K562 (cell line): Measurements from ENCODE around the gene PLD5. TPM values are rescaled to one million over a fixed set of nuclear protein-coding genes. Genes with fewer than 3 reads are reported as not detected.

Experiments
- ATAC-seq: fragments of 200-7000 bp; cut with Tn5 transposase; 3 replicates; pipeline ENCODE4 v1.9.1; 2020; ENCODE audit warnings: moderate library complexity
- BruUV-seq: library from RNA; stranded (reverse); fragments of 400-500 nt; replicated peaks from 2 replicates; lab custom pipeline; 2021; lab: Mats Ljungman, UMichigan
- CTCF ChIA-PET: fragments of 300-600 bp; formaldehyde crosslinking; extraction: SDS; loops from one replicate; lab custom pipeline; 2021; ENCODE audit warnings: low intra/inter-chr PET ratio; lab: Yijun Ruan, JAX
- POLR2A ChIA-PET: fragments of 300-600, 350-650 bp; sonication (Branson Sonifier 250); formaldehyde crosslinking; extraction: SDS; loops from one replicate; lab custom pipeline; 2021; ENCODE audit warnings: antibody characterized with exemption, inconsistent platforms; lab: Yijun Ruan, JAX
- DNase-seq, 4 experiments: peaks; one replicate each; pipeline versions ENCODE4 v3.0.0 to v3.0.0-alpha.2; 2011 to 2018; ENCODE audit warnings: low spot score in 3 of 4, mixed read lengths in 3 of 4; ENCODE audit errors: extremely low read depth in 1 of 4
- FAIRE-seq: peaks from 2 replicates; lab custom pipeline; 2011; peaks lifted over from hg19 to GRCh38; lab: Jason Lieb, UNC
- H2AFZ ChIP-seq: 2 replicates; pipeline ENCODE4 v1.6.0; 2011; ENCODE audit warnings: low read depth, low read length, control low read depth, inconsistent platforms
- H3K27ac ChIP-seq: fragments of 200-600 bp; 3 replicates; pipeline ENCODE4 v1.8.0; 2011; ENCODE audit warnings: low read depth, mild to moderate bottlenecking, control low read depth, inconsistent platforms, low read length, moderate library complexity, mixed read lengths; ENCODE audit errors: extremely low read depth
- H3K27me3 ChIP-seq, 2 experiments: fragments of 300-600 bp in 1 of 2; 2 replicates in 1 of 2; 3 replicates in 1 of 2; pipeline versions ENCODE4 v1.6.0 to v1.8.0; 2011; ENCODE audit warnings: inconsistent platforms in 2 of 2, low read length in 2 of 2, mild to moderate bottlenecking in 1 of 2, mixed read lengths in 1 of 2, moderate library complexity in 1 of 2; ENCODE audit not compliant: control insufficient read depth in 2 of 2, insufficient read depth in 2 of 2
- H3K36me3 ChIP-seq: fragments of 300-600 bp; 3 replicates; pipeline ENCODE4 v1.8.0; 2011; ENCODE audit warnings: mild to moderate bottlenecking, low read length, inconsistent platforms; ENCODE audit not compliant: control insufficient read depth, insufficient read depth
- H3K4me1 ChIP-seq, 2 experiments: fragments of 200-600 bp in 1 of 2; replicated peaks in 1 of 2; 2 replicates in 1 of 2; 3 replicates in 1 of 2; pipeline versions ENCODE4 v1.5.1 to v1.8.0; 2011; ENCODE audit warnings: inconsistent platforms in 2 of 2, low read length in 2 of 2, mild to moderate bottlenecking in 1 of 2, mixed read lengths in 1 of 2, moderate library complexity in 1 of 2; ENCODE audit not compliant: control insufficient read depth in 2 of 2, insufficient read depth in 2 of 2
- H3K4me2 ChIP-seq: 2 replicates; pipeline ENCODE4 v1.6.1; 2011; ENCODE audit warnings: low read length, control low read depth, inconsistent platforms, mixed read lengths; ENCODE audit not compliant: insufficient read depth
- H3K4me3 ChIP-seq: fragments of 200-600 bp; sonication (generic), shearing (Covaris generic); 2 replicates; pipeline ENCODE4 v1.5.1; 2016; ENCODE audit warnings: control low read depth, inconsistent platforms
- H3K79me2 ChIP-seq: fragments of 200-600 bp; 3 replicates; pipeline ENCODE4 v1.8.0; 2011; ENCODE audit warnings: low read length, inconsistent platforms; ENCODE audit not compliant: control insufficient read depth, insufficient read depth
- H3K9ac ChIP-seq, 2 experiments: 2 replicates each; pipeline versions ENCODE4 v1.6.0 to v1.6.1; 2011; ENCODE audit warnings: low read depth in 2 of 2, low read length in 2 of 2, control low read depth in 1 of 2, inconsistent platforms in 1 of 2, mild to moderate bottlenecking in 1 of 2, mixed read lengths in 1 of 2; ENCODE audit not compliant: insufficient read depth in 1 of 2
- H3K9me1 ChIP-seq: one replicate; pipeline ENCODE4 v1.6.0; 2011; ENCODE audit warnings: inconsistent platforms, mild to moderate bottlenecking, low read length, moderate library complexity; ENCODE audit not compliant: control insufficient read depth, insufficient read depth
- H3K9me3 ChIP-seq: replicated peaks from 2 replicates; pipeline ENCODE4 v1.5.1; 2011; ENCODE audit warnings: low read depth, low read length, inconsistent platforms; ENCODE audit not compliant: control insufficient read depth, insufficient read depth
- H4K20me1 ChIP-seq: replicated peaks from 2 replicates; pipeline ENCODE4 v1.6.1; 2011; ENCODE audit warnings: low read length, inconsistent platforms, mixed read lengths; ENCODE audit not compliant: control insufficient read depth, insufficient read depth
- ATF4 ChIP-seq: fragments of 450-650 bp; formaldehyde crosslinking; IDR thresholded peaks from 2 replicates; pipeline ENCODE4 v1.4.0; 2022; ENCODE audit warnings: mild to moderate bottlenecking, moderate library complexity
- BCLAF1 ChIP-seq, 2 experiments: fragments of 450-650 bp in 1 of 2; IDR thresholded peaks; 2 replicates each; pipeline ENCODE4 v1.6.1; 2011 to 2017; ENCODE audit warnings: low read depth in 2 of 2, antibody characterized with exemption in 1 of 2, borderline replicate concordance in 1 of 2, low read length in 1 of 2, mild to moderate bottlenecking in 1 of 2, mixed read lengths in 1 of 2; ENCODE audit not compliant: control insufficient read depth in 1 of 2
- BHLHE40 ChIP-seq: IDR thresholded peaks from 2 replicates; pipeline ENCODE4 v1.6.1; 2011; ENCODE audit warnings: low read length, improper control_type of control experiment
- C11orf30 ChIP-seq: fragments of 450-650 bp; IDR thresholded peaks from 2 replicates; pipeline ENCODE4 v1.6.1; 2016; ENCODE audit warnings: low read depth, mild to moderate bottlenecking
- HIVEP1 ChIP-seq: fragments of 250-450 bp; sonication (Bioruptor Pico); IDR thresholded peaks from 2 replicates; pipeline ENCODE4 v1.4.0; 2020; ENCODE audit warnings: mild to moderate bottlenecking
- LEF1 ChIP-seq: fragments of 450-650 bp; IDR thresholded peaks from 2 replicates; pipeline ENCODE4 v1.6.1; 2016; ENCODE audit warnings: mild to moderate bottlenecking
- MAFF ChIP-seq: IDR thresholded peaks from 2 replicates; pipeline ENCODE4 v1.6.1; 2012; ENCODE audit warnings: low read length, improper control_type of control experiment
- MAFG ChIP-seq: fragments of 450-650 bp; conservative IDR thresholded peaks from 2 replicates; pipeline ENCODE4 v1.6.1; 2016; ENCODE audit warnings: missing genetic modification characterization, missing compliant biosample characterization
- MAFK ChIP-seq: IDR thresholded peaks from 2 replicates; pipeline ENCODE4 v1.6.1; 2011; ENCODE audit warnings: low read length, improper control_type of control experiment
- MCM2 ChIP-seq: fragments of 450-650 bp; IDR thresholded peaks from 2 replicates; pipeline ENCODE4 v1.6.1; 2017; ENCODE audit warnings: low read depth, mild to moderate bottlenecking
- MTA3 ChIP-seq: fragments of 450-650 bp; formaldehyde crosslinking; IDR thresholded peaks from 2 replicates; pipeline ENCODE4 v1.6.1; 2017; ENCODE audit warnings: mild to moderate bottlenecking, borderline replicate concordance
- PHB ChIP-seq: fragments of 250-450 bp; sonication (Bioruptor Pico); IDR thresholded peaks from 2 replicates; pipeline ENCODE4 v1.5.0; 2021
- SOX6 ChIP-seq: fragments of 450-650 bp; IDR thresholded peaks from 2 replicates; pipeline ENCODE4 v1.6.1; 2014; ENCODE audit warnings: mild to moderate bottlenecking
- SPI1 ChIP-seq: IDR thresholded peaks from 2 replicates; pipeline ENCODE4 v1.6.1; 2011; ENCODE audit warnings: low read depth, low read length, control low read depth, borderline replicate concordance
- ZBTB34 ChIP-seq: fragments of 250-450 bp; sonication (Bioruptor Pico); IDR thresholded peaks from 2 replicates; pipeline ENCODE4 v1.8.0; 2021; ENCODE audit warnings: mild to moderate bottlenecking, moderate library complexity
- ZNF316 ChIP-seq: fragments of 450-650 bp; IDR thresholded peaks from 2 replicates; pipeline ENCODE4 v1.6.1; 2016
- ZNF780A ChIP-seq: fragments of 250-450 bp; sonication (Bioruptor Pico); IDR thresholded peaks from 2 replicates; pipeline ENCODE4 v1.5.0; 2021; ENCODE audit warnings: mild to moderate bottlenecking
- WGBS: fragments of 100-300 bp; shearing (Covaris generic); methylation state at CpG from one replicate; pipeline ENCODE4 v1.1.6; 2016; ENCODE audit warnings: low coverage, mixed read lengths; ENCODE audit not compliant: insufficient coverage; ENCODE audit errors: missing lambda C conversion rate; 5-methylcytosine and 5-hydroxymethylcytosine counted together
- in situ Hi-C: fragments of 300-500 bp; cut with MboI; formaldehyde crosslinking; loops from 4 replicates; pipeline ENCODE4 v1.15.0; 2018; ENCODE audit warnings: inconsistent platforms, mixed read lengths
- intact Hi-C: fragments of 100-400 bp; cut with micrococcal nuclease; formaldehyde crosslinking; loops from 2 replicates; pipeline ENCODE4 v1.14.2; 2022
- polyA plus RNA-seq, 8 experiments: library from polyadenylated mRNA; depleted of rRNA in 4 of 8; stranded (reverse) in 5 of 8; unstranded in 3 of 8; fragments of >200 nt; fragmentation: Nextera tagmentation in 2 of 8; fragmentation: Illumina TruSeq in 1 of 8; extraction: Ambion mirVana in 2 of 8; extraction: Trizol in 1 of 8; gene quantifications; 2 replicates each; pipeline versions ENCODE4 v1.2.1 to v1.2.3, GENCODE V29; 2011 to 2014; ENCODE audit warnings: inconsistent platforms in 1 of 8, missing spikeins in 1 of 8
- total RNA-seq, 7 experiments: library from RNA; depleted of rRNA in 6 of 7; stranded (reverse); fragments of >200 nt in 6 of 7; fragmentation: Illumina TruSeq in 2 of 7; extraction: Trizol in 2 of 7; gene quantifications; 2 replicates each; pipeline versions ENCODE4 v1.2.1 to v1.2.3, GENCODE V29; 2011 to 2021; ENCODE audit warnings: low replicate concordance in 1 of 7

PLD5 gene
- total and polyA plus RNA-seq, 9 of the 15 experiments (the other 6 are each of a cell fraction or from before 2014, with no cell fraction given) = not detected

- TF ChIP-seq ZBTB34 = no peak
Observed at GRCh38 chr1:242089911-242090310, 434.6 kb downstream of the PLD5 start (continued).

- H3K27ac ChIP-seq = no peak overlapping the region
- no peaks in the 10 kb centered on the region for H3K9me3 ChIP-seq
- H2AFZ ChIP-seq = no peak overlapping the region
- no TSS peak for BruUV-seq
- no peak overlapping the region for H3K9ac ChIP-seq
- H3K9me1 ChIP-seq = no peaks in the 10 kb centered on the region
- H4K20me1 ChIP-seq = no peaks in the 10 kb centered on the region
- no peak overlapping the region for H3K4me2 ChIP-seq
- no peaks in the 10 kb centered on the region for H3K79me2 ChIP-seq
- ATAC-seq (no peak), DNase-seq (no peak), FAIRE-seq (no peak)
- no peaks in the 10 kb centered on the region for H3K27me3 ChIP-seq
- H3K36me3 ChIP-seq = no peaks in the 10 kb centered on the region
- CTCF ChIA-PET = no interaction called here
- 14% methylated on average over 2 of the region's 2 CpGs for WGBS
- intact Hi-C loops = no loop called here
- no peaks in the 10 kb centered on the region for H3K4me1 ChIP-seq
- POLR2A ChIA-PET = no interaction called here
- in situ Hi-C loops = no loop called here
- no peak overlapping the region for H3K4me3 ChIP-seq
- TF ChIP-seq MCM2 = no peak
- peak; percentile 57; the same call in 1 of the 2 replicates for TF ChIP-seq MAFG
- TF ChIP-seq C11orf30 = peak; percentile 55; the same call in 1 of the 2 replicates
- TF ChIP-seq BHLHE40 = no peak
- no peak for TF ChIP-seq SOX6
- no peak for TF ChIP-seq ATF4 (CRISPR knock-in tag)
- no peak for TF ChIP-seq SPI1
- no peak for TF ChIP-seq PHB (CRISPR knock-in tag)
- TF ChIP-seq MAFF = 0 out of 2 replicates have a peak, but pooled peaks have one; percentile 50
- TF ChIP-seq MAFK = peak; percentile 43; the same call in 1 of the 2 replicates
- TF ChIP-seq HIVEP1 (CRISPR knock-in tag) = no peak
- peak; percentile 78 for TF ChIP-seq ZNF316
- TF ChIP-seq BCLAF1 (IDR thresholded peaks at IDR 0.05; ENCODE audit: borderline replicate concordance in 1 of 2, control insufficient read depth in 1 of 2, low read depth in 2 of 2, low read length in 1 of 2) = no peak
- no peak for TF ChIP-seq LEF1
- no peak for TF ChIP-seq MTA3
- TF ChIP-seq ZNF780A (CRISPR knock-in tag) = no peak
Observed at GRCh38 chr1:242088875-242089274, 435.6 kb downstream of the PLD5 start.
